Choroid plexus epithelial cell (primary cell): Measurements from ENCODE around the gene LMBR1.
"Not testable (repeated sequence)": the region's sequence is repeated elsewhere in the genome, so short reads cannot be mapped to it uniquely, and the experiment has no call there.

Experiments
- DNase-seq: peaks from one replicate; pipeline ENCODE4 v3.0.0-alpha.2; 2010; ENCODE audit warnings: low read depth
- H3K4me3 ChIP-seq: 2 replicates; pipeline ENCODE4 v1.5.1; 2011; ENCODE audit warnings: low read depth, mild to moderate bottlenecking, control low read depth, low read length, moderate library complexity
- TF ChIP-seq, protein P1 (sequence below): conservative IDR thresholded peaks from 2 replicates; pipeline ENCODE4 v1.5.1; 2011; ENCODE audit warnings: low read depth, mild to moderate bottlenecking, control low read depth, inconsistent platforms, low read length, moderate library complexity

Gene LMBR1

DNA sequence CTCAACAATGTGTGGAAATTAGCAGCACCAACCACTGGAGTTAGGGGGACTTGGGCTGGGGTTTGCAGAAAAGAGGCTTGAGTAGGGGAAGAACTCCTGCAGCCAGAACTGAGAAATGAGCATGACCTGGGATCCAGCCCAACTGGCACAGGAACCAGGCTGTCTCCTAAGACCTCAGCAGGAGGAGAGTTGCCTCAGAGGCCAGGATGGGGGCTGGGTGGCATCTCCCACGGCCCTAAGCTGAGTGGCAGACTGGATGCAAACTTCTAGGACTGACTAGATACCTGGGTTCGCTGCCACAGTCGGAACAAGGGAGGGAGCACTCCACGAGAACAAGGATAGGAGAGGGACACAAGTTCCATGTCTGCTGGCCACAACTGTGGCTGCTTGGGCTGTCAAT lies 189.8 kb downstream of the LMBR1 start:
- TF ChIP-seq, protein P1, sequence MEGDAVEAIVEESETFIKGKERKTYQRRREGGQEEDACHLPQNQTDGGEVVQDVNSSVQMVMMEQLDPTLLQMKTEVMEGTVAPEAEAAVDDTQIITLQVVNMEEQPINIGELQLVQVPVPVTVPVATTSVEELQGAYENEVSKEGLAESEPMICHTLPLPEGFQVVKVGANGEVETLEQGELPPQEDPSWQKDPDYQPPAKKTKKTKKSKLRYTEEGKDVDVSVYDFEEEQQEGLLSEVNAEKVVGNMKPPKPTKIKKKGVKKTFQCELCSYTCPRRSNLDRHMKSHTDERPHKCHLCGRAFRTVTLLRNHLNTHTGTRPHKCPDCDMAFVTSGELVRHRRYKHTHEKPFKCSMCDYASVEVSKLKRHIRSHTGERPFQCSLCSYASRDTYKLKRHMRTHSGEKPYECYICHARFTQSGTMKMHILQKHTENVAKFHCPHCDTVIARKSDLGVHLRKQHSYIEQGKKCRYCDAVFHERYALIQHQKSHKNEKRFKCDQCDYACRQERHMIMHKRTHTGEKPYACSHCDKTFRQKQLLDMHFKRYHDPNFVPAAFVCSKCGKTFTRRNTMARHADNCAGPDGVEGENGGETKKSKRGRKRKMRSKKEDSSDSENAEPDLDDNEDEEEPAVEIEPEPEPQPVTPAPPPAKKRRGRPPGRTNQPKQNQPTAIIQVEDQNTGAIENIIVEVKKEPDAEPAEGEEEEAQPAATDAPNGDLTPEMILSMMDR, result no peak
- no peak overlapping the region for H3K4me3 ChIP-seq
- DNase-seq, result no peak

DNA sequence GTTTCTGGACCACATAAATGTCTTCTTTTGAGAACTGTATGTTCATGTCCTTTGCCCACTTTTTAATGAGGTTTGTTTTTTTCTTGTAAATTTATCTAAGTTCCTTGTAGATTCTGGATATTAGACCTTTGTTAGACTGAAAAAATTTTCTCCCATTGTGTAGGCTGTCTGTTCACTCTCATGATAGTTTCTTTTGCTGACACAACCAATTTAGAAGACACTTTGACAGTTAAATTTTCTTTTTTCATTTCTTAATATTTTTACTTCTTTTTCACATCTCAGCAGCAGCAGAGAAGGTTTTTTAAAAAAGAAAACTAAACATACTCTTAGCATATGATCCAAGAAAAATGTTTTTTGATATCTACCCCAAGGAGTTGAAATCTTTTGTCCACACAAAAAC lies 190.6 kb downstream of the LMBR1 start:
- DNase-seq, result no peak
- TF ChIP-seq, protein P1, result no peak
- H3K4me3 ChIP-seq, result no peak overlapping the region

DNA sequence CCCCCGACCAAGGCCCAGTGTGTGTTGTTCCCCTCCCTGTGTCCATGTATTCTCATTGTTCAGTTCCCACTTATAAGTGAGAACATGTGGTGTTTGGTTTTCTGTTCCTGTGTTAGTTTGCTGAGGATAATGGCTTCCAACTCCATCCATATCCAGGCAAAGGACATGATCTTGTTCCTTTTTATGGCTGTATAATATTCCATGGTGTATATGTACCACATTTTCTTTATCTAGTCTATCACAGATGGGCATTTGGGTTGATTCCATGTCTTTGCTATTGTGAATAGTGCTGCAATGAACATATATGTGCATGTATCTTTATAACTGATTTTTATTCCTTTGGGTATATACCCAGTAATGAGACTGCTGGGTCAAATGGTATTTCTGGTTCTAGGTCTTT lies 191.2 kb downstream of the LMBR1 start:
- not testable (repeated sequence) for H3K4me3 ChIP-seq, DNase-seq

DNA sequence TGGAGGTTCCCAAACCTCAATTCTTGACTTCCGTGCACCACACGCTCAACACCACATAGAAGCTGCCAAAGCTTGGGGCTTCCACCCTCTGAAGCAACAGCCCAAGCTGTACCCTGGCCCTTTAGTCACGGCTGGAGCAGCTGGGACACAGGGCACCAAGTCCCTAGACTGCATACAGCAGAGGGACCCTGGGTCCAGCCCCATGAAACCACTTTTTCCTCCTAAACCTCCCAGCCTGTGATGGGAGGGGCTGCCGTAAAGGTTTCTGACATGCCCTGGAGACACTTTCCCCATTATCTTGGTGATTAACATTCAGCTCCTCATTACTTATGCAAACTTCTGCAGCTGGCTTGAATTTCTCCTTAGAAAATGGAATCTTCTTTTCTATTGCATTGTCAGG lies 194.5 kb downstream of the LMBR1 start:
- H3K4me3 ChIP-seq, DNase-seq: not testable (repeated sequence)

DNA sequence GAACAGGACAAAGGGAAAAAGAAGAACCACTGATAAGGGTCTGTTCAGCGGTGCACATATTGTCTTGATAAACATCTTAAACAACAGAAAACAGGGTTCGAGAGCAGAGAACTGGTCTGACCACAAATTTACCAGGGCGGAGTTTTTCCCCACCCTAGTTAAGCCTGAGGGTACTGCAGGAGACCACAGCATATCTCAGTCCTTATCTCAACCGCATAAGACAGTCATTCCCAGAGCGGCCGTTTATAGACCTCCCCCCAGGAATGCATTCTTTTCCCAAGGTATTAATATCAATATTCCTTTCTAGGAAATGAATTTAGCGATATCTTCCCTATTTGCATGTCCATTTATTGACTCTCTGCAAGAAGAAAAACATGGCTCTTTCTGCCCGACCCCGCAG lies 195.7 kb downstream of the LMBR1 start:
- DNase-seq, H3K4me3 ChIP-seq: not testable (repeated sequence)

DNA sequence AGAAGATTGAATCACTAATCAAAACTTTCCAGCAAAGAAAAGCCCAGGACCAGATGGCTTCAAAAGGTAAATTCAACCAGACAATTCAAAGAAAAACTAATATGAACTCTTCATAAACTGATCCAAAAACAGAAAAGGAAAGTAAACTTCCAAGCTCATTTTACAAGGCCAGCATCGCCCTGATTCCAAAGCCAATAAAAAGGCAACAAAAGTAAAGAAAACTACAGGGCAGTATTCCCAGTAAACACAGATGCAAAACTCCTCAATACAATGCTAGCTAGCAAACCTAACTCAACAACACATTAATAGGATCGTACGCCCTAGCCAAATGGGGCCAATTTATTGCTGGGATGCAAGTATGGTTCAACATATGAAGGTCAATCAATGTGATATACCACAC lies 199.4 kb downstream of the LMBR1 start:
- no peak overlapping the region for H3K4me3 ChIP-seq
- TF ChIP-seq, protein P1, result no peak
- DNase-seq, result no peak

DNA sequence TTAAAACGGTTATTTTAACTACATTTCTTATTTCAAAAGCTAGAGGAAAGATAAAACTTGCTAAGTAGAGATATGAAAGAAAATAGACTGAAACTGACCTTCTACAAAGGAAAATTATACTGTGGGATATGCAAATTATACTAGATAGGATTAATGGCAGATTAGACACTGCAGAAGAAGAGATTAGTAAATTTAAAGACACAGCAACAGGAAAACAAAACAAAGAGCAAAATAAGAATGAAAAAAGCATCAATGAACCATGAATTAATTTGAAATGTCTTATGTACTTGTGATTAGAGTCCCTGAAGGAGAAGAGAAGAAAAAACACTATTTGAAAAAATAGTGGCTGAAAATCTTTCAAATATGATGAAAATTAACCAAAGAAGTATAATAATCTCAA lies 200.1 kb downstream of the LMBR1 start:
- TF ChIP-seq, protein P1, result no peak
- no peak for DNase-seq
- no peak overlapping the region for H3K4me3 ChIP-seq

DNA sequence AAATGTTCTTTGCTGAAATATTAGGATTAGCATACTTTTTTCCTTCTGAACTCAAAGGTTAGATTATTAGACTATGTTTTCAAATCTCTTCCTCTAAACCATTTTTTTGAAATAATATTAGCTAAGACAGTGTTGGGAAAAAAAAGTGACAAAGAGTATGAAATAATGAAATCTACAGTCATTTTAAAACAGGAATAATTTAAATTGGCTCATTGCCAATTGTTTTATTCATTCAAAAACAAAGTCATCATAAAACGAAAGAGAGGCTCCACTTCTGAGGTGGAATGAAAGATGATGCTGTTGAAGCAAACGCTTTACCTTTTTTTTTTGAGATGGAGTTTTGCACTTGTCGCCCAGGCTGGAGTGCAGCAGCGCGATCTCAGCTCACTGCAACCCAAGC lies 201.2 kb downstream of the LMBR1 start:
- no peak for DNase-seq
- TF ChIP-seq, protein P1, result no peak

DNA sequence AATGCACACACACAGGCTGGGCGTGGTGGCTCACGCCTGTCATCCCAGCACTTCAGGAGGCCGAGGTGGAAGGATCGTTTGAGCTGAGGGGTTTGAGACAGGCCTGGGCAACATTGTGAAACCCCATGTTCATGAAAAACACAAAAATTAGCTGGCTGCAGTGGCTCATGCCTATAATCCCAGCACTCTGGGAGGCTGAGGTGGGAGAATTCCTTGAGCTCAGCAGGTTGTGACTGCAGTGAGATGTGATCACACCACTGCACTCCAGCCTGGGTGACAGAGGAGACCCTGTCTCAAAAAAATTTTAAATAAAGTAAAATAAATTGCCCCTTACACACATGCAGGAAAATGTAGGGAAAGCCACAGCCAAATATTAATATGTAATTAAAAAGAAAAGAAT lies 208.3 kb downstream of the LMBR1 start:
- TF ChIP-seq, protein P1, result no peak
- H3K4me3 ChIP-seq, result no peak overlapping the region
- DNase-seq, result no peak

More for the DNA sequence above, 201.2 kb downstream of the LMBR1 start:
- H3K4me3 ChIP-seq, result no peak overlapping the region
